HCT116 (cell line): ENCODE measurements around the gene HOXC13.

Experiments
- ATF3 ChIP-seq: IDR thresholded peaks from 2 replicates; pipeline ENCODE4 v1.6.1; 2012
- CEBPB ChIP-seq: IDR thresholded peaks from 2 replicates; pipeline ENCODE4 v1.6.1; 2012; ENCODE audit warnings: low read depth
- CTCF ChIP-seq, 3 experiments: fragments of 200-600 bp in 1 of 3; sonication (generic) in 1 of 3; IDR thresholded peaks in 2 of 3; conservative IDR thresholded peaks in 1 of 3; 2 replicates each; pipeline ENCODE4 v1.5.1; 2012 to 2017; ENCODE audit warnings: low read depth in 2 of 3, low read length in 2 of 3, antibody characterized with exemption in 1 of 3, borderline replicate concordance in 1 of 3, control low read depth in 1 of 3, mild to moderate bottlenecking in 1 of 3, mixed read lengths in 1 of 3, mixed run types in 1 of 3, moderate library complexity in 1 of 3; ENCODE audit not compliant: insufficient read depth in 1 of 3
- EZH2 ChIP-seq: fragments of 200-600 bp; sonication (generic); IDR thresholded peaks from 2 replicates; pipeline ENCODE4 v1.6.1; 2017; ENCODE audit warnings: antibody characterized with exemption, mixed run types
- FOSL1 ChIP-seq: IDR thresholded peaks from 2 replicates; pipeline ENCODE4 v1.6.1; 2012; ENCODE audit warnings: low read depth
- MAX ChIP-seq: IDR thresholded peaks from 2 replicates; pipeline ENCODE4 v1.6.1; 2012
- POLR2A ChIP-seq: IDR thresholded peaks from 2 replicates; pipeline ENCODE4 v1.7.0; 2011; ENCODE audit warnings: borderline replicate concordance; ENCODE audit not compliant: insufficient read depth, insufficient read length; ENCODE audit errors: extremely low read depth
- POLR2AphosphoS5 ChIP-seq: IDR thresholded peaks from 2 replicates; pipeline ENCODE4 v1.6.1; 2011; ENCODE audit warnings: mild to moderate bottlenecking, low read depth, low read length, moderate library complexity
- SIN3A ChIP-seq: IDR thresholded peaks from 2 replicates; pipeline ENCODE4 v1.6.1; 2012; ENCODE audit warnings: low read depth

- TF ChIP-seq CTCF (IDR thresholded peaks at IDR 0.05 in 2 of 3, conservative IDR thresholded peaks at IDR 0.05 in 1 of 3; ENCODE audit: borderline replicate concordance in 1 of 3, insufficient read depth in 1 of 3, low read depth in 2 of 3, low read length in 2 of 3) (no peak), ATF3 (no peak), CEBPB (no peak), EZH2 (no peak), SIN3A (no peak), POLR2A (no peak), MAX (no peak), POLR2AphosphoS5 (no peak), FOSL1 (no peak)
Measured at GRCh38 chr12:53970451-53970850, 31.8 kb downstream of the HOXC13 start.
